Fibroblast of mammary gland (primary cell): ENCODE measurements around the gene POU6F2.
"Not testable (repeated sequence)": the region's sequence is repeated elsewhere in the genome, so short reads cannot be mapped to it uniquely, and the experiment has no call there.

Experiments
- DNase-seq: peaks from one replicate; pipeline ENCODE4 v3.0.0-alpha.2; 2010; ENCODE audit warnings: low read depth
- H3K4me3 ChIP-seq: 2 replicates; pipeline ENCODE4 v1.5.1; 2011; ENCODE audit warnings: low read depth, mild to moderate bottlenecking, low read length, moderate library complexity; ENCODE audit not compliant: control insufficient read depth
- TF ChIP-seq, protein P1 (sequence below): conservative IDR thresholded peaks from 2 replicates; pipeline ENCODE4 v1.5.1; 2011; ENCODE audit warnings: low read depth, low read length, inconsistent platforms; ENCODE audit not compliant: control insufficient read depth, insufficient read depth

The POU6F2 gene

GRCh38 chr7:38975944-38976392 lies 1.7 kb upstream of the POU6F2 start:
- TF ChIP-seq, protein P1, sequence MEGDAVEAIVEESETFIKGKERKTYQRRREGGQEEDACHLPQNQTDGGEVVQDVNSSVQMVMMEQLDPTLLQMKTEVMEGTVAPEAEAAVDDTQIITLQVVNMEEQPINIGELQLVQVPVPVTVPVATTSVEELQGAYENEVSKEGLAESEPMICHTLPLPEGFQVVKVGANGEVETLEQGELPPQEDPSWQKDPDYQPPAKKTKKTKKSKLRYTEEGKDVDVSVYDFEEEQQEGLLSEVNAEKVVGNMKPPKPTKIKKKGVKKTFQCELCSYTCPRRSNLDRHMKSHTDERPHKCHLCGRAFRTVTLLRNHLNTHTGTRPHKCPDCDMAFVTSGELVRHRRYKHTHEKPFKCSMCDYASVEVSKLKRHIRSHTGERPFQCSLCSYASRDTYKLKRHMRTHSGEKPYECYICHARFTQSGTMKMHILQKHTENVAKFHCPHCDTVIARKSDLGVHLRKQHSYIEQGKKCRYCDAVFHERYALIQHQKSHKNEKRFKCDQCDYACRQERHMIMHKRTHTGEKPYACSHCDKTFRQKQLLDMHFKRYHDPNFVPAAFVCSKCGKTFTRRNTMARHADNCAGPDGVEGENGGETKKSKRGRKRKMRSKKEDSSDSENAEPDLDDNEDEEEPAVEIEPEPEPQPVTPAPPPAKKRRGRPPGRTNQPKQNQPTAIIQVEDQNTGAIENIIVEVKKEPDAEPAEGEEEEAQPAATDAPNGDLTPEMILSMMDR = no peak
- H3K4me3 ChIP-seq = no peak overlapping the region
- no peak for DNase-seq

DNA sequence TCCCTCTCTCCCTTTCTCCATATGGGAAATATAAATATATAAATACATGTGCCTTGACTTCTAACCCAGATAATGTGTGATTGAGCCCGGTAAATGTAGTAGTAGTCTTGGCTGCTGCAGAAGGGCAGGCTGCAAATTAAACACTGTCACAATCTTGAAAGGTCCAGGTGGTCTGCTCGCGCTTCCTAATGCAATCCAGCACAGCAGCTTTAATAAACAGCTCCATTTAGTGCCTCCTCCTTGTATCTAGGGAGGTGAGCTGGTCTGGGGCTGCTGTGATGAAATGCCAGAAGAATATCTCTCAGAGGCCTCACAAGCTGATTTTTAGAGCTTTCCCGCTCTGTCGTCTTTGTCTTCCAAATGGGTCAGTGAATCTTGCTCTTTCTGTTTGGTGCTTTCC lies 782 bp downstream of the POU6F2 start:
- H3K4me3 ChIP-seq = no peak overlapping the region
- TF ChIP-seq, protein P1 = no peak
- DNase-seq = no peak

DNA sequence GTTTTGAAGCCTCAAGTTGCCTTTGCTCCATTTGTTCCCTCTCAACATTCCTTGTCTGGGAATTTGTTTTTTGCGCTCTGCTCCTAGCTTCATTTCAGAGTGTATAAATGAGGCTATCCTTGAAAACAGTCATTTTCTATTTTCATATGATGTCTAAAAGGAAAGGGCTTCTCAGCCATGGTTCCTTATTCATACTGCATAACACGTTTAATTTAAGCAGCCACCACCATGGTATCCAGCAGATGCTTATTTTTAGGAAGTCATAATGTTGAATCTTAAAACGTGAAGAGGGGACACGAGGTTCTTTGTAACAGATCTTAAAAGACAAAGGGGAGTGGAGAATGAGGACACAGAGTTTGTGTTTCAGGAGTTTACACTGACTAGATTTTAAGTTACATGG lies 14.5 kb downstream of the POU6F2 start:
- TF ChIP-seq, protein P1 = no peak
- no peak for DNase-seq

GRCh38 chr7:39001595-39001994 lies 23.9 kb downstream of the POU6F2 start:
- no peak overlapping the region for H3K4me3 ChIP-seq
- TF ChIP-seq, protein P1 = no peak
- DNase-seq = no peak

More for the DNA sequence above, 14.5 kb downstream of the POU6F2 start:
- no peak overlapping the region for H3K4me3 ChIP-seq

- TF ChIP-seq, protein P1 = no peak
- no peak for DNase-seq
- no peak overlapping the region for H3K4me3 ChIP-seq
These were observed 25.0 kb downstream of the POU6F2 start for GRCh38 chr7:39002755-39003154.

GRCh38 chr7:39005036-39005435 lies 27.3 kb downstream of the POU6F2 start:
- DNase-seq = no peak
- TF ChIP-seq, protein P1 = no peak
- no peak overlapping the region for H3K4me3 ChIP-seq

DNA sequence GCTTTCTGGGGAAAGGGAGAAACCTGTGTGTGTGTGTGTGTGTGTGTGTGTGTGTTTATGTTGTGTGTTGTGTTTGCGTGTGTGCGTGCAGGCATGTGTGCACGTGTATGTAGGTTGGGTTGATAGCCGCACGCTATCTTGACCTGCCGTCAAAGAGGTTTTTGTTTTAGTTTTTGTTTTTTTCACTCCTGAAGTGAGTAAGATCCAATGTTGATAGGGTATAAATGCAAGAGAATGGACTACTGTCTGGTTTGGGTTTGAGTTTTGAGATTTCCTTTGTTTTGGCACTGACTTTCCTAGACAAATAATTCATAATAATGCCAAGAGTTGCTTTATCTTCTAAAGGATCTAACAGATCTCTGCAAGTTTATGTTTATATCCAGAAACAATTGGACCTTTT lies 27.8 kb downstream of the POU6F2 start:
- H3K4me3 ChIP-seq = no peak overlapping the region
- TF ChIP-seq, protein P1 = no peak

GRCh38 chr7:39013049-39013939 lies 35.6 kb downstream of the POU6F2 start:
- not testable (repeated sequence) for H3K4me3 ChIP-seq, DNase-seq

More for the DNA sequence above, 27.8 kb downstream of the POU6F2 start:
- DNase-seq = no peak
